HG02840 (cell line): ENCODE data around the gene ZSCAN2.

Experiments
- ATAC-seq: cut with Tn5 transposase; IDR thresholded peaks from one replicate; pipeline ENCODE4 v1.9.1; 2021; ENCODE audit warnings: mild to moderate bottlenecking, moderate library complexity, moderate number of reproducible peaks; ENCODE audit not compliant: unreplicated experiment, low FRiP score

The ZSCAN2 gene

GRCh38 chr15:84659904-84660781 lies 59.3 kb downstream of the ZSCAN2 start:
- ATAC-seq = no peak

GRCh38 chr15:84661001-84661400 lies 60.2 kb downstream of the ZSCAN2 start:
- no peak for ATAC-seq

GRCh38 chr15:84666373-84666772 lies 65.6 kb downstream of the ZSCAN2 start:
- ATAC-seq = no peak

- no peak for ATAC-seq
Observed at GRCh38 chr15:84668221-84668982, 67.6 kb downstream of the ZSCAN2 start.

GRCh38 chr15:84669726-84670125 lies 68.9 kb downstream of the ZSCAN2 start:
- no peak for ATAC-seq

- no peak for ATAC-seq
Observed at GRCh38 chr15:84671211-84671610, 70.4 kb downstream of the ZSCAN2 start.
